ENCODE results near the gene NOP16. TPM values are rescaled to one million over a fixed set of nuclear protein-coding genes. Genes with fewer than 3 reads are reported as not detected.

NOP16 gene
- total and polyA plus RNA-seq, 2 of the 13 experiments (the other 11 are each of a cell fraction or from before 2014, with no cell fraction given) = 43.3 to 48.4 TPM

- TF ChIP-seq, protein P1, sequence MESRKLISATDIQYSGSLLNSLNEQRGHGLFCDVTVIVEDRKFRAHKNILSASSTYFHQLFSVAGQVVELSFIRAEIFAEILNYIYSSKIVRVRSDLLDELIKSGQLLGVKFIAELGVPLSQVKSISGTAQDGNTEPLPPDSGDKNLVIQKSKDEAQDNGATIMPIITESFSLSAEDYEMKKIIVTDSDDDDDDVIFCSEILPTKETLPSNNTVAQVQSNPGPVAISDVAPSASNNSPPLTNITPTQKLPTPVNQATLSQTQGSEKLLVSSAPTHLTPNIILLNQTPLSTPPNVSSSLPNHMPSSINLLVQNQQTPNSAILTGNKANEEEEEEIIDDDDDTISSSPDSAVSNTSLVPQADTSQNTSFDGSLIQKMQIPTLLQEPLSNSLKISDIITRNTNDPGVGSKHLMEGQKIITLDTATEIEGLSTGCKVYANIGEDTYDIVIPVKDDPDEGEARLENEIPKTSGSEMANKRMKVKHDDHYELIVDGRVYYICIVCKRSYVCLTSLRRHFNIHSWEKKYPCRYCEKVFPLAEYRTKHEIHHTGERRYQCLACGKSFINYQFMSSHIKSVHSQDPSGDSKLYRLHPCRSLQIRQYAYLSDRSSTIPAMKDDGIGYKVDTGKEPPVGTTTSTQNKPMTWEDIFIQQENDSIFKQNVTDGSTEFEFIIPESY (CRISPR knock-in tag; IDR thresholded peaks at IDR 0.05) = peak; percentile 65; the same call in 1 of the 2 replicates
- no peak for TF ChIP-seq NFE2 (CRISPR knock-in tag; IDR thresholded peaks at IDR 0.05)
- TF ChIP-seq GABPA (IDR thresholded peaks at IDR 0.05; ENCODE audit: low read depth, low read length) = peak; percentile 18; the same call in 1 of the 2 replicates
- TF ChIP-seq GABPA (CRISPR knock-in tag; IDR thresholded peaks at IDR 0.05; ENCODE audit: low read depth) = no peak
- no peak for TF ChIP-seq SNAI1 (CRISPR knock-in tag; IDR thresholded peaks at IDR 0.05; ENCODE audit: borderline replicate concordance)
- TF ChIP-seq ZNF101 (CRISPR knock-in tag; IDR thresholded peaks at IDR 0.05; ENCODE audit: borderline replicate concordance, low read depth) = no peak
- peak; percentile 53; the same call in 1 of the 2 replicates for TF ChIP-seq MYC (CRISPR knock-in tag; IDR thresholded peaks at IDR 0.05; ENCODE audit: borderline replicate concordance)
- peak; percentile 66 for TF ChIP-seq NR2C2 (CRISPR knock-in tag; IDR thresholded peaks at IDR 0.05; ENCODE audit: borderline replicate concordance)
- TF ChIP-seq, protein P2, sequence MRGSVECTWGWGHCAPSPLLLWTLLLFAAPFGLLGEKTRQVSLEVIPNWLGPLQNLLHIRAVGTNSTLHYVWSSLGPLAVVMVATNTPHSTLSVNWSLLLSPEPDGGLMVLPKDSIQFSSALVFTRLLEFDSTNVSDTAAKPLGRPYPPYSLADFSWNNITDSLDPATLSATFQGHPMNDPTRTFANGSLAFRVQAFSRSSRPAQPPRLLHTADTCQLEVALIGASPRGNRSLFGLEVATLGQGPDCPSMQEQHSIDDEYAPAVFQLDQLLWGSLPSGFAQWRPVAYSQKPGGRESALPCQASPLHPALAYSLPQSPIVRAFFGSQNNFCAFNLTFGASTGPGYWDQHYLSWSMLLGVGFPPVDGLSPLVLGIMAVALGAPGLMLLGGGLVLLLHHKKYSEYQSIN (CRISPR knock-in tag; IDR thresholded peaks at IDR 0.05; ENCODE audit: borderline replicate concordance) = no peak
- no peak for TF ChIP-seq MATR3 (CRISPR knock-in tag; IDR thresholded peaks at IDR 0.05)
- TF ChIP-seq ZNF30 (CRISPR knock-in tag; IDR thresholded peaks at IDR 0.05) = no peak
- peak; percentile 51; the same call in 1 of the 2 replicates for TF ChIP-seq DR1 (CRISPR knock-in tag; IDR thresholded peaks at IDR 0.05)
- TF ChIP-seq KMT2B (CRISPR knock-in tag; IDR thresholded peaks at IDR 0.05) = peak; percentile 62
- no peak for TF ChIP-seq THAP9 (CRISPR knock-in tag; IDR thresholded peaks at IDR 0.05; ENCODE audit: borderline replicate concordance)
- TF ChIP-seq LRRFIP1 (CRISPR knock-in tag; conservative IDR thresholded peaks at IDR 0.05) = no peak
- TF ChIP-seq, protein P3, sequence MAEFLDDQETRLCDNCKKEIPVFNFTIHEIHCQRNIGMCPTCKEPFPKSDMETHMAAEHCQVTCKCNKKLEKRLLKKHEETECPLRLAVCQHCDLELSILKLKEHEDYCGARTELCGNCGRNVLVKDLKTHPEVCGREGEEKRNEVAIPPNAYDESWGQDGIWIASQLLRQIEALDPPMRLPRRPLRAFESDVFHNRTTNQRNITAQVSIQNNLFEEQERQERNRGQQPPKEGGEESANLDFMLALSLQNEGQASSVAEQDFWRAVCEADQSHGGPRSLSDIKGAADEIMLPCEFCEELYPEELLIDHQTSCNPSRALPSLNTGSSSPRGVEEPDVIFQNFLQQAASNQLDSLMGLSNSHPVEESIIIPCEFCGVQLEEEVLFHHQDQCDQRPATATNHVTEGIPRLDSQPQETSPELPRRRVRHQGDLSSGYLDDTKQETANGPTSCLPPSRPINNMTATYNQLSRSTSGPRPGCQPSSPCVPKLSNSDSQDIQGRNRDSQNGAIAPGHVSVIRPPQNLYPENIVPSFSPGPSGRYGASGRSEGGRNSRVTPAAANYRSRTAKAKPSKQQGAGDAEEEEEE (CRISPR knock-in tag; IDR thresholded peaks at IDR 0.05; ENCODE audit: borderline replicate concordance) = no peak
Measured at GRCh38 chr5:176415952-176416924, 27.8 kb upstream of the NOP16 start, which contains the start of gene CLTB (continued).
